ENCODE measurements around the gene L3MBTL2.

DNA sequence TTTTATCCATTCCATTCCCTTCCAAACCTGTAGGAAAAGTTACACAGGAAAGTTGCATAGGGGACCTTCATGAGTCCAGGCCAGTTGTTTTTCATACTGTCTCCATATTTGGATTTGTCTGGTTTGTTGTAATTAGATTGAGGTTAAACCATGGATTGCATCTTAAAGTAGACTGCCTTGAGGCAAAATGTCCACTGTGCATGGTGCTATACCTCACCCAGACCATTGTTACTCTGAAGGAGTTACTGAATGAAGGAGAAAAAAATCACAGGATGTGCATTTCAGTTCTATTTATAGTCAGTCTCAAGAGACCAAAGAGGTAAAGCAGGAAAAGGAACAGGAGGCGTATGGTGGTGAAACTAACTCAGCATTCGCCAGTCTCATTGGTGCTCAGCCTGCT is 29.6 kb upstream of the L3MBTL2 start:
- TF ChIP-seq RBM22 (IDR thresholded peaks at IDR 0.05; ENCODE audit: low read depth, low read length, poor library complexity, severe bottlenecking) (no peak), NFYB (IDR thresholded peaks at IDR 0.05; ENCODE audit: extremely low read depth, insufficient read length) (no peak), FIP1L1 (IDR thresholded peaks at IDR 0.05; ENCODE audit: low read depth, low read length, poor library complexity, severe bottlenecking) (no peak), OTX1 (CRISPR knock-in tag; IDR thresholded peaks at IDR 0.05) (no peak), POLR2A (conservative IDR thresholded peaks at IDR 0.05) (no peak), NR2C2 (CRISPR knock-in tag; IDR thresholded peaks at IDR 0.05) (no peak), NR2C2 (tag; IDR thresholded peaks at IDR 0.05) (no peak)

All from K562 (cell line).